Colon (tissue), 2 donors: ENCODE data around the gene SPTLC3.

Experiments
- FAIRE-seq: peaks from 2 replicates; lab custom pipeline; 2012; peaks lifted over from hg19 to GRCh38; lab: Jason Lieb, UNC
- donor health status: control.
- donor health status: control.

The SPTLC3 gene

GRCh38 chr20:13099676-13100075 is 90.9 kb downstream of the SPTLC3 start:
- FAIRE-seq, result no peak

GRCh38 chr20:13101276-13101675 is 92.5 kb downstream of the SPTLC3 start:
- FAIRE-seq, result no peak

DNA sequence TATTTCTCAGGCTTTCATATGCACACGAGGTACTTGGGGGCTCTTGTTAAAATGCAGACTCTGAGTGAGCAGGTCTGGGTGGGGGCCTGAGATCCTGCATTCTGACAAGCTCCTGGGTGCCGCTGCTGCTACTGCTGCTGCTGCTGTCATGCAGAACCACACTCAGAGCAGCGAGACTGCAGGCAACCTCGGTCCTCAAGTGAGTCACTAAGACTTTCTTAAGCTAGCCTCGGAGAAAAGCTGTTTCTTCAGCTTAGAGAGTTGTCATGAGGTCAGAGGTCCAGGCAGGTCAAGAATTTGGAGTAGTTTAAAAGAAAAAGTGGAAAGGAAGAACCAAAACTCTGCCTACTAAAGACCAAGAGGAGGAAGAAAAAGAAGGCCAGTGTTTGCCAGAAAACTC is 92.9 kb downstream of the SPTLC3 start:
- FAIRE-seq, result no peak

DNA sequence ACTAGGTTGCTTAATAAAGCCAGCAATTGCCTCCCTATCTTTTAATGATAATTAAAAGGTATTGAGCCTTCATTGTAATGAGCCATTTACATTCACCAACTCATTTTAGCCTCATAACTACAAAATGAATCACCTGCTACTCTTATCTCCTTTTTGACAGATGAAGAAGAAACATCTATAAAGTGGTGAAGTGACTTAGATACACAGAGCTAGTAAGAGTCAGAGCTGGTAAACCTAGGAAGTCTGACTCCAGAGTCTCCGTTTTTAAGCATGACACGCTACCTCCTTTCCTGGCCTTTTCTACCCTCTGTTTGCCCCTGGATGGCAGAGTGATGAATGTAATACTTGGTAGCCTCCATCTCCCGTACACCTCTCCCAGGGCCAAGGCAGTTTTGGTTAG is 93.5 kb downstream of the SPTLC3 start:
- no peak for FAIRE-seq

DNA sequence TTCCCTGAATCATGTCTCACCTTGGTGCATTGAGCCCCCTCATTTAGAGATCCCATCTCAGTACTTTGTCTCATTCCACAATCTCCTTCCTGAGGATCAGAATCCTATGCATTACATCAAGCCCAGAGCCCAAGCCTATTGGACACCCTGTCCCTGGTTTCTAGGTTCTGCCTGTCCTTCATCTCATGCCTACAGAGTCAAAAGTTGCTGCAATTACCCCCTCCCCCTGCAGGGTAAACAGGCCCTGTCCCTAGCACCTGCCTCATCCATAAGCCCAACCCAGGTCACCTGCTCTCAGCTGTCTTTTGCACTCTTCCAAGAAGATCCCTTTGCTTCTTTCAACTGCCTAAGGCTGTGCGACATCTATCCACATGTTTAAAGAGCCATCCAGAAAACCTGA is 93.9 kb downstream of the SPTLC3 start:
- no peak for FAIRE-seq

DNA sequence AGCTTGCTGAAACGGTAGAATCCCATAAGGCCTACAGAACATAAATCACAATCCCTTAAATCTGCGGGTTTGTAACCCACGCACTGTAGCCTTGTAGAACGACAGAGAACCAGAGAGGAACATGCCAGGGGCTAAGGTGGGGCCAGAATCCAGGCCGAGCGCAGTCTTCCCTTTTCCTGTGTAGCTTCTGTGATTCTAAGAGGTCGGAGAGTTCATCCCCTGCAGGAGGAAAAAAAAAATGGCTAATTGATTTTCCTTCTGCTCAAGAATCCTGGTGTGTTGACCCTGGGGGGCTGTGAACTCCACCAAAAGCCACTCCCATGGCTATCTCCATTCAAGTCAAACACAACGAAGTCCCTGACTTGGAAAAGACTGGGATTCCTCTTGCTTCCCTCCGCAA is 96.3 kb downstream of the SPTLC3 start:
- no peak for FAIRE-seq

- peak; percentile 28 for FAIRE-seq
Measured at GRCh38 chr20:13105864-13106457, 97.2 kb downstream of the SPTLC3 start.

DNA sequence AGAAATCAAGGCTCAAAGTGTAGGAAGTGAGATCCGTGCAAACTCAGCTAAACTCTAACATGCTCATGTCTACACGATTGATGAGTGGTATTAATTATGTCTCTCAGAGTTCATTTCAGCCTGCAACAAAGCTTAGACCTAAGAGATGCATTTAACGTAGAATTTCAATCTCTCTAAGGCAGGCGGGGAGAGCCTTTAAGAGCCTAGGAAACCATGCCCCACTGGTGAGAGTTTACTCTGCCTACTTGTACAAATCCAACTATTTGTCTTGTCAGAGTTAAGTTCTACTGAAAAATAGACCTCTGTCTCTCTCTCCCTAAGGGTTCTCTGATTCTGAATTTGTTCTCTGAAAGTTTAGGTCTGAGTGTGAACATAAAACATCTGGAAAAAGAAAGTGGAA is 100.9 kb downstream of the SPTLC3 start:
- FAIRE-seq, result no peak

DNA sequence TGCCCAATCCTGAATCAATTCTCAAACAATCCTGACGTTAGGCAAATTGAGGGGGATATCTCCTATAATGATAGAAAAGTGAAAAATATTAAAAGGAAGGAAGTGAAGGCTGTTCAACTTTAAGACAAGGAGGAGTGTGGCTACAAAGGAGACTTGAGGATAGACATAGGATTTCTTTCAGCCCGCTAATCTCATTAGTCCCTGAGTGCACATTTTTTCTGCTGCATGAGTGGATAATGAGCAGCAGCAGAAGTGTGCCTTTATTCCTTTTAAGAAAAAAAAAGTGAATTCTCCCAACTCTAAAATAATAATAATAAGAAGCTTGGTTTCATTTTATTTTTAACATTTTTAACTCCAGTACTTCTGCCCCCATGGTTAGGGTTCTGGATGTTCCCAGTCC is 102.0 kb downstream of the SPTLC3 start:
- FAIRE-seq, result no peak

GRCh38 chr20:13111249-13111911 is 102.6 kb downstream of the SPTLC3 start:
- FAIRE-seq, result no peak

DNA sequence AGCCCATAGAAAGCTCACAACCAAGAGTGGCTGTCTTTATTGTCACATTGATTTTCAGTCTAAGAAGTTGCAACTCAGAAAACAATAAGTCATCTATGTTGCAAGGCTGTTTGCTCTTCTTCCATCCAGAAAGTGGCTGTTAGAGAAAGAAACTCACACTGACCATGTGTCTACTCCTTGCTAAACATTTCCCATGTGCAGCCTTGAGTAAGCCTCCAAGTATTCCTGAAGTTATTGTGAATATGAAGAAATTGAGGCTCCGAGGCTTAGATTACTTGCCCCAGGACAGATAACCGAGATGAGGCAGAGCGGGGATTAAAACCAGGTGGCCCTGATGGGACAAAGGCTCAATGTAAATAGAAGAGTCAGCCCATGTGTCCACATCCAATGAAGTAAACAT is 105.0 kb downstream of the SPTLC3 start:
- no peak for FAIRE-seq

GRCh38 chr20:13117200-13117599 is 108.4 kb downstream of the SPTLC3 start:
- no peak for FAIRE-seq

DNA sequence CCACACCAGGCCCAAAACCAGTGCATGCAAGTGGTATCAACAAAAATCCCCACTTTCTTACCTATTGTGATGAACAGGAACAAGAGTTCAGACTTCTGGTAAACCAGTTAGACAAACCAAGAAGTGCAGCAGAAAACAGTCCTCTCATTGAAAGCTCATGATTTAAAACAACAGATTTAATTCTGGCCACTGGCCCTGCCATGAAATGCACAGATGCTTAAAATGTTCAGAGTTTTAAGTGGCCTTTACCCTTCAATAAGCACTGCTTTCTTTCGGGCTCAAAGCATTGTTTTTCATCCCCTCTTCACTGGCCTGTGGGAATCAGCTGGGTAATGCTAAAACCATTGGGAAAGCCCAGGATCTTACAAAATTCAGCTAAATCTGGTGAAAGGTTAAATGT is 109.9 kb downstream of the SPTLC3 start:
- no peak for FAIRE-seq

DNA sequence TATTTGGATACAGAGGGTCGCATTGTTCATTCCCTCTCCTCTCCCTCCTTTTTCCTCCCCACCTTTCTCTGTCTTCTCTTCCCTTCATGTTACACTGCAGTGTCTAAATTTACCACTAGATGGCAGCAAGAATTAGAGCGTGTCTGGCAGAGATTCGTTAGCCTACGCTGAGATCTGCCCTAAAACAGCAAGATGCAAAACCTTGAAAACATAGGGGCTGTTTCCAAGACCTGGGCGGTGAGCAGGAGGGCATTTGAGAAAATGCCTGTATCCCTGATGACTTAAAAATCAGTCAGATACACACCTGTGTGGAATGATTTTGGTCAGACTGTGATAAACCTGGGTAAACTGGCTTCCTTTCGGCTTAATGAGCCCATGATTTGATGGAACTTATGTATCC is 110.8 kb downstream of the SPTLC3 start:
- no peak for FAIRE-seq

- no peak for FAIRE-seq
Measured at GRCh38 chr20:13120471-13120870, 111.7 kb downstream of the SPTLC3 start.

GRCh38 chr20:13121840-13122515 is 113.2 kb downstream of the SPTLC3 start:
- FAIRE-seq, result no peak

DNA sequence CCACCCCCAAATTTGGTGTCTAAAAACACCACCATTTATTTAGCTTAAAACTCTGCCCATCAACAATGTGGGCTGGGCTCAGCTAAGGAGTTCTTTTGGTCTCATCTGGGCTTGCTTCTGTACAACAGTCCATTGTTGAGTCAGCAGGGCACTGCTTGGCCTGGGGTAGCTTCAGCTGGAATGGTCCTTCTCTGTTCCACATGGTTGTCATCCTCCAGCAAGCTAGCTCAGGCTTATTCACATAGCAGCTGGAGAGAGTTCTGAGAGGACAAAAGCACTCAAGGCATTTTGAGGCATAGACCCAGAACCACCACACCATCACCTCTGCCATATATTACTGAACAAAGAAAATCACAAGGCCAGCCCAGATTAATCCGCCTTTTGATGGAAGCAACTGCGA is 116.7 kb downstream of the SPTLC3 start:
- FAIRE-seq, result no peak

- FAIRE-seq, result no peak
Measured at GRCh38 chr20:13128173-13128572, 119.4 kb downstream of the SPTLC3 start.

GRCh38 chr20:13130061-13130706 is 121.4 kb downstream of the SPTLC3 start:
- no peak for FAIRE-seq

DNA sequence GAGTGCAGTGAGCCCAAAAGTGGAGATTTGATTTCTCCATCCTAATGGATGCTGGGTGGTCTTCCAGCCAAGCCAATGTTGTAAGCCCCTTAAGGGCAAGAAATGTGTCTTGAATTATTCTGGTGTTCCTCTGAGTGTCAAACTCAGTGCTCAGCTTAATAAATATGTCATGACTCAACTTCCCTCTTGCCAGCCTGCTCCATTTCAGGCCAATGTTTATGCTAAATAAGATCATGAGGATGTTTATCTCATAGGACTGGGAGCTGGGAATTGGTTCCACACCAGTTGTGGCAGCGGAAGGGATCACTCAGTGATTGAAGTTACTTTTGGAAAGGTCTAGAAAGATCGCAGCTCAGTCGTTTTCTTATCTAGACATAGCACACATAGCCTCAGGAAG is 121.9 kb downstream of the SPTLC3 start:
- FAIRE-seq, result no peak

GRCh38 chr20:13131688-13132087 is 122.9 kb downstream of the SPTLC3 start:
- no peak for FAIRE-seq

- FAIRE-seq, result no peak
Measured at GRCh38 chr20:13139459-13140150, 130.8 kb downstream of the SPTLC3 start.

DNA sequence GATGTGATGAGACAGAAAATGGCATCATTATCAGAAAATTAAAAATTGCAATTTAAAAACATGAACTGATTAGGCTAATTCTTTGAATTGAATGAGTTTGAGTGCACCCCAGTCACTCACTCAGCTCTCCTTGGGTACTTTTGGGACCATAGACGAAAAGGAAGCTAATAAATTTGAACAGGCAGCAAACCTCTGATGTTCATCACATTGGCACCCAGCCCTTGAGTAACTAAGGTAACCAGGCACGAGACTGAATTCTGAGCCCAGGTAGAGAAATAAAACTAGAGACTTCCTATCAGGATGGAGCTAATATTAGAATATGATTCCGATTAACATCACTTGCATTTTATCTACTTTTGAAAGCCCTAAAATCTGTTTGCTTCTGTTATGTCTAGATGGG is 131.4 kb downstream of the SPTLC3 start:
- no peak for FAIRE-seq
